ENCODE data around the gene STRA8. TPM values are rescaled to one million over a fixed set of nuclear protein-coding genes. Genes with fewer than 3 reads are reported as not detected.

Gene STRA8
- total RNA-seq, 1 donor from 2014 or later = not detected

DNA sequence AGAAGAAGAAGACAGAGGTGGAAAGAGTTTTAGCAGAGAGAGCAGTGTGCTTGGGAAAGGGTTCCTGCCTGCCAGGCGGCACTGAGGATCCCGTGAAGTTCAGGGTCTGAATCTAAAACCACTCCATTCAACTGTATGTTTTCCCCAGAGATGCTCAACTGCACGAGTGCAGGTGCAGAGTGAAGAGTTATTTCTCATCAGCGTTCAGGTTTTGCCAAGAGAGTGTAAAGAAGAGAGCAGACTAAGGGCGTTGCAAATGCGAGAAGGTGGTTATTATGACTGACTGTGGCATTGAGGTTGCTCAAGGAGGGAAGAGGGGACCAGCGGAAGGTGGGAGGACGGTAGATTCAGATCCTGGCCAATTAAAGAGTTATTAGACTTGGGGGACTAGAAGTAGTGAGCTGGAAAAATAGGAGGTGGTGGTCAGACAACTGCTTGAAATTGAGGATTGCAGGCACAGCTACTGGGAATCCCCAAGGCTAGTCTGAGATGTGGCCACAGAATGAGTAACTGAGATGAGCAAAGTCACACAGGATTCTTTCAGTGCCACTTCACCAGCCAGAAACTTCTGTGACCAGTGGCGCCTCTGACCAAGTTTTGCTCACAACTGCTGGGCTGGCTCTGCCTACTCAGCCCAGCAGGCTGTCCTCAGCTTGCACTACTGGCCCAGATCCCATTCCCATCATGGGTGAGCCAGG, 29.1 kb downstream of the STRA8 start:
- H3K4me3 ChIP-seq (ENCODE audit: low read depth, low read length) = no peak overlapping the region
- TF ChIP-seq, protein P1, sequence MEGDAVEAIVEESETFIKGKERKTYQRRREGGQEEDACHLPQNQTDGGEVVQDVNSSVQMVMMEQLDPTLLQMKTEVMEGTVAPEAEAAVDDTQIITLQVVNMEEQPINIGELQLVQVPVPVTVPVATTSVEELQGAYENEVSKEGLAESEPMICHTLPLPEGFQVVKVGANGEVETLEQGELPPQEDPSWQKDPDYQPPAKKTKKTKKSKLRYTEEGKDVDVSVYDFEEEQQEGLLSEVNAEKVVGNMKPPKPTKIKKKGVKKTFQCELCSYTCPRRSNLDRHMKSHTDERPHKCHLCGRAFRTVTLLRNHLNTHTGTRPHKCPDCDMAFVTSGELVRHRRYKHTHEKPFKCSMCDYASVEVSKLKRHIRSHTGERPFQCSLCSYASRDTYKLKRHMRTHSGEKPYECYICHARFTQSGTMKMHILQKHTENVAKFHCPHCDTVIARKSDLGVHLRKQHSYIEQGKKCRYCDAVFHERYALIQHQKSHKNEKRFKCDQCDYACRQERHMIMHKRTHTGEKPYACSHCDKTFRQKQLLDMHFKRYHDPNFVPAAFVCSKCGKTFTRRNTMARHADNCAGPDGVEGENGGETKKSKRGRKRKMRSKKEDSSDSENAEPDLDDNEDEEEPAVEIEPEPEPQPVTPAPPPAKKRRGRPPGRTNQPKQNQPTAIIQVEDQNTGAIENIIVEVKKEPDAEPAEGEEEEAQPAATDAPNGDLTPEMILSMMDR (conservative IDR thresholded peaks at IDR 0.05; ENCODE audit: low read depth, low read length) = no peak
- no peak for DNase-seq (ENCODE audit: low read depth)

DNA sequence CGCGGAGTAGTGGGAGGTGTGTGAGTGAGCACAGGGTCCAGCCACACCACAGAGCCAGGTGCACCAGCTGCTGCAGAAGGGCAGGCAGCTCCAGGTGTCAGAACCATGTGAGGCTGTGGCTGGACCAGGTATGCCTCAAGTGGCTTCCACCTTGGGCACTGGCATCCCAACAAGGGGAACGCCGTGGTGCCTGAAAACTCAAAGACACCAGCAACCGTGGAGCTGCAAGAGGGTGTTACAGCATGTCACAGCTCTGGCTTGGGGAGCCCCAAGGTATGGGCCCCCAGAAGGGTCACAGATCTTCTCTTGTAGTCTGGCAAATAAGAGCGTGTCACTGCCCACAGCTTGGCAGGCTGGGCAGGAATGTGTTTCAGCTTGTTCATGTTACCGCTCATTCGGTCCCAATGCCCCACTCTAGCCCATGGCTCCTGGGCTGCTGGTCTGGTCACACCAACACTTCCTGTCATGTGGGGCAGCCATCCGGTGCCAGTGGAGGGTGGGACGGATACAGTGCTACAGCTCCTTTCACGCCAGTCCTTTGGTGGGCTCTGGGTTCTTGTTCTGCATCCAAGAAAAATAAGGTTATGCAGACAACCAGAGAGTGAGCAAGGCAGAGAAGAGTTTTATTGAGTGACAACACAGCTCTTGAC, 29.8 kb downstream of the STRA8 start:
- DNase-seq (ENCODE audit: low read depth) = no peak
- H3K4me3 ChIP-seq (ENCODE audit: low read depth, low read length) = no peak overlapping the region
- TF ChIP-seq, protein P1 (conservative IDR thresholded peaks at IDR 0.05; ENCODE audit: low read depth, low read length) = no peak

DNA sequence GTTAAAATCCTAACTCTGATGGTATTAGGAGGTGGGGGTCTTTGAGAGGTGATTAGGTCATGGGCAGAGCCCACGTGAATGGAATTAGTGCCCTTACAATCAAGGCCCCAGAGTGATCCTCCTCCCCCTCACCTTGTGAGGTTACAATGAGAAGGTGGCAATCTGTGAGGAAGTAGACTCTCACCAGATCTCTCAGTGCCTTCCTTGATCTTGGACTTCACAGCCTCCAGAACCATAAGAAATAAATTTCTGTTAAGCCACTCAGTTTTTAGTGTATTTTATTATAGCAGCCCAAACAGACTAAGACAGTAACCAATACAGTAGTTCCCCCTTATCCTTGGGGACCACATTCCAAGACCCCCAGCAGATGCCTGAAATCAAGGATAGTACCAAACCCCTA, 32.0 kb downstream of the STRA8 start:
- TF ChIP-seq, protein P1 (conservative IDR thresholded peaks at IDR 0.05; ENCODE audit: low read depth, low read length) = no peak
- no peak overlapping the region for H3K4me3 ChIP-seq (ENCODE audit: low read depth, low read length)
- no peak for DNase-seq (ENCODE audit: low read depth)

DNA sequence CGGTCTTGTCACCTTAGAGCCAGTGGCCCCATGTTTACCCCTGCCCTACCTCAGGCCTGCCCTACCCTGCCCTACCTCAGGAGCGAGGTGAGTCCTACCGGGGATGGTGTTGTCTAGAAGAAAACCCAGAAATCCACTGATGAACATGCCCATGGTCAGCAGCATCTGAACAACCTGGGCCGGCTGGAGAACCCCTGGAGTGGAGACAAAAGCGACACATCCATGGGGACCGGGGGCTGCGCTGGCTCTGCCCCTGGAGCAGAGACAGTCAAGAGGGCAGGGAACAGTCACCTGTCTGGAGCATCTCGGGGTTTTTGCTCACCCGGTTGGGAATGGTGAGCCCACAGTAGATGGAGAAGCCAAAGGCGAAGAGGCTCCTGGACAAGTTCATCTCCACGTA, 36.3 kb downstream of the STRA8 start:
- H3K4me3 ChIP-seq (ENCODE audit: low read depth, low read length) = no peak overlapping the region
- no peak for DNase-seq (ENCODE audit: low read depth)
- TF ChIP-seq, protein P1 (conservative IDR thresholded peaks at IDR 0.05; ENCODE audit: low read depth, low read length) = no peak

DNA sequence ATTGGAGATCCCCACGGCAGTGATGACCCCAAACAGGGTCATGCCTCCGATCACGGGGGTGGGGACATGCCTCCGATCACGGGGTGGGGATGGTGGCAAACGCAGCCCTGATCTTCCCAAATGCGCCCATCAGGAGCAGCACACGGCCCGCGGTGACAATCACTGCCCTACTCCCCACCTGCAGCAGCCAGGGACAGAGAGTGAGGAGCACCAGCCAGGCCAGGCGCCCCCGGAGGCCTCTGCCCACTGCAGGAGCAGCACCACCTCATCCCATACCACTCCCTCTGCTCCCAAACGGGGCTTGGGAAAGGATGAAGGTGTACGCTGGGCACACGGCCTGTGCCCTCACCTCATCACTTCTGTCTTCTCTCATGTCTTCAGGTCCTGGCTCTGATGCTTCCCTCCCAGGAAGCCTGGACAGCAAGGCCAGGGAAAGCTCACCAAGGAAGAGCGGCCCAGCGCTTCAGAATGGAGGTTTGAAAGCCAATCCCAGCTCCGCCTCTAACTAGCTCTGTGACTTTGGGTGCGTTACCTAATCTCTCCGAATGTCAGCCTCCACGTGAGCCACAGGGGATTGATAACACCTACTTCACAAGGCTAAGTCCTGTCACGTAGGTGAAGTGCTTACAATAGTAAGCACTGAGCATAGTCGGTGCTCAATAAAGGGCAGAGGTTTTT, 37.1 kb downstream of the STRA8 start:
- TF ChIP-seq, protein P1 (conservative IDR thresholded peaks at IDR 0.05; ENCODE audit: low read depth, low read length) = no peak
- no peak for DNase-seq (ENCODE audit: low read depth)
- no peak overlapping the region for H3K4me3 ChIP-seq (ENCODE audit: low read depth, low read length)

DNA sequence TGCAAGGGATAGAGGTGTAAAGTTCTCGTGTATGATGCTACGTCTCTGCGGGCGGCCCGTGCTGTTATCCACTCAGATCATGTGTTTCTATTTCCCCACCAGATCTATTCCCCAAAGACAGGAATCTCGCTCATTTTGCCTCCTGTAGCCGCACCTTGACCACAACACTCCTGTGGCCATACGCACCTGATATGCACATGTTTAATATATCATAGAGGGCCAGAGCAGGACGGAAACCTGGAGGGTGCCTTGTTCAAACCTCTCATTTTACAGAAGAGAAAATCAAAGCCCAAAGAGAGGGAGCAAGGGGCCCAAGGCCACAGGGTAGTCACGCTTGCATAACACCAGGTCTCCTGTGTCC, 37.6 kb downstream of the STRA8 start:
- no peak overlapping the region for H3K4me3 ChIP-seq (ENCODE audit: low read depth, low read length)
- TF ChIP-seq, protein P1 (conservative IDR thresholded peaks at IDR 0.05; ENCODE audit: low read depth, low read length) = no peak
- no peak for DNase-seq (ENCODE audit: low read depth)
